Non-pigmented ciliary epithelial cell (primary cell): ENCODE results near the gene TMEM63C.

Experiments used
- DNase-seq: peaks from one replicate; pipeline ENCODE4 v3.0.0-alpha.2; 2010; ENCODE audit warnings: low read depth

Gene TMEM63C

GRCh38 chr14:77221241-77221871 is 39.8 kb downstream of the TMEM63C start:
- DNase-seq = no peak

GRCh38 chr14:77222546-77223225 is 41.1 kb downstream of the TMEM63C start:
- no peak for DNase-seq

GRCh38 chr14:77224212-77224611 is 42.6 kb downstream of the TMEM63C start:
- no peak for DNase-seq

- DNase-seq = no peak
These were observed 43.7 kb downstream of the TMEM63C start for GRCh38 chr14:77225254-77225653.

- DNase-seq = no peak
These were observed 44.4 kb downstream of the TMEM63C start for GRCh38 chr14:77225892-77226557.

GRCh38 chr14:77228056-77228455 is 46.5 kb downstream of the TMEM63C start:
- no peak for DNase-seq

GRCh38 chr14:77230914-77231313 is 49.3 kb downstream of the TMEM63C start:
- DNase-seq = no peak

GRCh38 chr14:77231721-77232120 is 50.1 kb downstream of the TMEM63C start:
- no peak for DNase-seq

GRCh38 chr14:77236814-77237213 is 55.2 kb downstream of the TMEM63C start:
- no peak for DNase-seq

GRCh38 chr14:77238356-77238755 is 56.8 kb downstream of the TMEM63C start:
- no peak for DNase-seq

- DNase-seq = no peak
These were observed 57.4 kb downstream of the TMEM63C start for GRCh38 chr14:77238996-77239395.

GRCh38 chr14:77239412-77239811 is 57.8 kb downstream of the TMEM63C start:
- DNase-seq = no peak

GRCh38 chr14:77240336-77240915 is 58.8 kb downstream of the TMEM63C start:
- no peak for DNase-seq

GRCh38 chr14:77241955-77242354 is 60.4 kb downstream of the TMEM63C start:
- DNase-seq = no peak

GRCh38 chr14:77242752-77243151 is 61.2 kb downstream of the TMEM63C start:
- DNase-seq = no peak

- no peak for DNase-seq
These were observed 62.3 kb downstream of the TMEM63C start for GRCh38 chr14:77243853-77244252.

- DNase-seq = no peak
These were observed 64.2 kb downstream of the TMEM63C start for GRCh38 chr14:77245820-77246219.

GRCh38 chr14:77246784-77247183 is 65.2 kb downstream of the TMEM63C start:
- DNase-seq = no peak

GRCh38 chr14:77248666-77249065 is 67.1 kb downstream of the TMEM63C start:
- no peak for DNase-seq

- no peak for DNase-seq
These were observed 67.7 kb downstream of the TMEM63C start for GRCh38 chr14:77249286-77249685.

- no peak for DNase-seq
These were observed 69.3 kb downstream of the TMEM63C start for GRCh38 chr14:77250927-77251326.

- DNase-seq = no peak
These were observed 70.3 kb downstream of the TMEM63C start for GRCh38 chr14:77251870-77252269.
